ENCODE data around the gene AK1. TPM values are rescaled to one million over a fixed set of nuclear protein-coding genes. Genes with fewer than 3 reads are reported as not detected.

AK1 gene
- total and polyA plus RNA-seq, 9 of the 15 experiments (the other 6 are each of a cell fraction or from before 2014, with no cell fraction given): 10.1 to 71.8 (median 39.0) TPM

GRCh38 chr9:127916720-127917581 lies 39.5 kb upstream of the AK1 start, which contains the start of gene ST6GALNAC4 (continued):
- TF ChIP-seq, protein P1, sequence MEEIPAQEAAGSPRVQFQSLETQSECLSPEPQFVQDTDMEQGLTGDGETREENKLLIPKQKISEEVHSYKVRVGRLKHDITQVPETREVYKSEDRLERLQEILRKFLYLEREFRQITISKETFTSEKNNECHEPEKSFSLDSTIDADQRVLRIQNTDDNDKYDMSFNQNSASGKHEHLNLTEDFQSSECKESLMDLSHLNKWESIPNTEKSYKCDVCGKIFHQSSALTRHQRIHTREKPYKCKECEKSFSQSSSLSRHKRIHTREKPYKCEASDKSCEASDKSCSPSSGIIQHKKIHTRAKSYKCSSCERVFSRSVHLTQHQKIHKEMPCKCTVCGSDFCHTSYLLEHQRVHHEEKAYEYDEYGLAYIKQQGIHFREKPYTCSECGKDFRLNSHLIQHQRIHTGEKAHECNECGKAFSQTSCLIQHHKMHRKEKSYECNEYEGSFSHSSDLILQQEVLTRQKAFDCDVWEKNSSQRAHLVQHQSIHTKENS (CRISPR knock-in tag; IDR thresholded peaks at IDR 0.05): no peak
- TF ChIP-seq, protein P2, sequence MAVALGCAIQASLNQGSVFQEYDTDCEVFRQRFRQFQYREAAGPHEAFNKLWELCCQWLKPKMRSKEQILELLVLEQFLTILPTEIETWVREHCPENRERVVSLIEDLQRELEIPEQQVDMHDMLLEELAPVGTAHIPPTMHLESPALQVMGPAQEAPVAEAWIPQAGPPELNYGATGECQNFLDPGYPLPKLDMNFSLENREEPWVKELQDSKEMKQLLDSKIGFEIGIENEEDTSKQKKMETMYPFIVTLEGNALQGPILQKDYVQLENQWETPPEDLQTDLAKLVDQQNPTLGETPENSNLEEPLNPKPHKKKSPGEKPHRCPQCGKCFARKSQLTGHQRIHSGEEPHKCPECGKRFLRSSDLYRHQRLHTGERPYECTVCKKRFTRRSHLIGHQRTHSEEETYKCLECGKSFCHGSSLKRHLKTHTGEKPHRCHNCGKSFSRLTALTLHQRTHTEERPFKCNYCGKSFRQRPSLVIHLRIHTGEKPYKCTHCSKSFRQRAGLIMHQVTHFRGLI (CRISPR knock-in tag; IDR thresholded peaks at IDR 0.05): no peak
- TF ChIP-seq POLR2A (conservative IDR thresholded peaks at IDR 0.05): peak; percentile 67
- TF ChIP-seq, protein P3, sequence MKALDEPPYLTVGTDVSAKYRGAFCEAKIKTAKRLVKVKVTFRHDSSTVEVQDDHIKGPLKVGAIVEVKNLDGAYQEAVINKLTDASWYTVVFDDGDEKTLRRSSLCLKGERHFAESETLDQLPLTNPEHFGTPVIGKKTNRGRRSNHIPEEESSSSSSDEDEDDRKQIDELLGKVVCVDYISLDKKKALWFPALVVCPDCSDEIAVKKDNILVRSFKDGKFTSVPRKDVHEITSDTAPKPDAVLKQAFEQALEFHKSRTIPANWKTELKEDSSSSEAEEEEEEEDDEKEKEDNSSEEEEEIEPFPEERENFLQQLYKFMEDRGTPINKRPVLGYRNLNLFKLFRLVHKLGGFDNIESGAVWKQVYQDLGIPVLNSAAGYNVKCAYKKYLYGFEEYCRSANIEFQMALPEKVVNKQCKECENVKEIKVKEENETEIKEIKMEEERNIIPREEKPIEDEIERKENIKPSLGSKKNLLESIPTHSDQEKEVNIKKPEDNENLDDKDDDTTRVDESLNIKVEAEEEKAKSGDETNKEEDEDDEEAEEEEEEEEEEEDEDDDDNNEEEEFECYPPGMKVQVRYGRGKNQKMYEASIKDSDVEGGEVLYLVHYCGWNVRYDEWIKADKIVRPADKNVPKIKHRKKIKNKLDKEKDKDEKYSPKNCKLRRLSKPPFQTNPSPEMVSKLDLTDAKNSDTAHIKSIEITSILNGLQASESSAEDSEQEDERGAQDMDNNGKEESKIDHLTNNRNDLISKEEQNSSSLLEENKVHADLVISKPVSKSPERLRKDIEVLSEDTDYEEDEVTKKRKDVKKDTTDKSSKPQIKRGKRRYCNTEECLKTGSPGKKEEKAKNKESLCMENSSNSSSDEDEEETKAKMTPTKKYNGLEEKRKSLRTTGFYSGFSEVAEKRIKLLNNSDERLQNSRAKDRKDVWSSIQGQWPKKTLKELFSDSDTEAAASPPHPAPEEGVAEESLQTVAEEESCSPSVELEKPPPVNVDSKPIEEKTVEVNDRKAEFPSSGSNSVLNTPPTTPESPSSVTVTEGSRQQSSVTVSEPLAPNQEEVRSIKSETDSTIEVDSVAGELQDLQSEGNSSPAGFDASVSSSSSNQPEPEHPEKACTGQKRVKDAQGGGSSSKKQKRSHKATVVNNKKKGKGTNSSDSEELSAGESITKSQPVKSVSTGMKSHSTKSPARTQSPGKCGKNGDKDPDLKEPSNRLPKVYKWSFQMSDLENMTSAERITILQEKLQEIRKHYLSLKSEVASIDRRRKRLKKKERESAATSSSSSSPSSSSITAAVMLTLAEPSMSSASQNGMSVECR (CRISPR knock-in tag; IDR thresholded peaks at IDR 0.05): peak; percentile 68; the same call in 1 of the 2 replicates
- TF ChIP-seq, protein P4, sequence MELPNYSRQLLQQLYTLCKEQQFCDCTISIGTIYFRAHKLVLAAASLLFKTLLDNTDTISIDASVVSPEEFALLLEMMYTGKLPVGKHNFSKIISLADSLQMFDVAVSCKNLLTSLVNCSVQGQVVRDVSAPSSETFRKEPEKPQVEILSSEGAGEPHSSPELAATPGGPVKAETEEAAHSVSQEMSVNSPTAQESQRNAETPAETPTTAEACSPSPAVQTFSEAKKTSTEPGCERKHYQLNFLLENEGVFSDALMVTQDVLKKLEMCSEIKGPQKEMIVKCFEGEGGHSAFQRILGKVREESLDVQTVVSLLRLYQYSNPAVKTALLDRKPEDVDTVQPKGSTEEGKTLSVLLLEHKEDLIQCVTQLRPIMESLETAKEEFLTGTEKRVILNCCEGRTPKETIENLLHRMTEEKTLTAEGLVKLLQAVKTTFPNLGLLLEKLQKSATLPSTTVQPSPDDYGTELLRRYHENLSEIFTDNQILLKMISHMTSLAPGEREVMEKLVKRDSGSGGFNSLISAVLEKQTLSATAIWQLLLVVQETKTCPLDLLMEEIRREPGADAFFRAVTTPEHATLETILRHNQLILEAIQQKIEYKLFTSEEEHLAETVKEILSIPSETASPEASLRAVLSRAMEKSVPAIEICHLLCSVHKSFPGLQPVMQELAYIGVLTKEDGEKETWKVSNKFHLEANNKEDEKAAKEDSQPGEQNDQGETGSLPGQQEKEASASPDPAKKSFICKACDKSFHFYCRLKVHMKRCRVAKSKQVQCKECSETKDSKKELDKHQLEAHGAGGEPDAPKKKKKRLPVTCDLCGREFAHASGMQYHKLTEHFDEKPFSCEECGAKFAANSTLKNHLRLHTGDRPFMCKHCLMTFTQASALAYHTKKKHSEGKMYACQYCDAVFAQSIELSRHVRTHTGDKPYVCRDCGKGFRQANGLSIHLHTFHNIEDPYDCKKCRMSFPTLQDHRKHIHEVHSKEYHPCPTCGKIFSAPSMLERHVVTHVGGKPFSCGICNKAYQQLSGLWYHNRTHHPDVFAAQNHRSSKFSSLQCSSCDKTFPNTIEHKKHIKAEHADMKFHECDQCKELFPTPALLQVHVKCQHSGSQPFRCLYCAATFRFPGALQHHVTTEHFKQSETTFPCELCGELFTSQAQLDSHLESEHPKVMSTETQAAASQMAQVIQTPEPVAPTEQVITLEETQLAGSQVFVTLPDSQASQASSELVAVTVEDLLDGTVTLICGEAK (IDR thresholded peaks at IDR 0.05): peak; percentile 41; the same call in 1 of the 2 replicates
- TF ChIP-seq, protein P4 (CRISPR knock-in tag; IDR thresholded peaks at IDR 0.05): no peak
- no peak for TF ChIP-seq ZNF224 (CRISPR knock-in tag; IDR thresholded peaks at IDR 0.05)
- TF ChIP-seq GABPB1 (CRISPR knock-in tag; IDR thresholded peaks at IDR 0.05): 0 out of 2 replicates have a peak, but pooled peaks have one; percentile 16
- TF ChIP-seq ZNF41 (CRISPR knock-in tag; conservative IDR thresholded peaks at IDR 0.05): no peak
- peak; percentile 37; the same call in 1 of the 2 replicates for TF ChIP-seq CTBP1 (IDR thresholded peaks at IDR 0.05; ENCODE audit: borderline replicate concordance)
